Measurements from ENCODE around the gene BORCS6. TPM values are rescaled to one million over a fixed set of nuclear protein-coding genes. Genes with fewer than 3 reads are reported as not detected.

The BORCS6 gene
- total and polyA plus RNA-seq, 9 of the 15 experiments (the other 6 are each of a cell fraction or from before 2014, with no cell fraction given), result 0.01 to 7.4 (median 2.3) TPM

- TF ChIP-seq SRF (CRISPR knock-in tag; IDR thresholded peaks at IDR 0.05), result peak in 1 of 2 experiments; percentile 41; a peak in 1 of 4 replicates
- peak; percentile 93 for TF ChIP-seq MYC (IDR thresholded peaks at IDR 0.05; ENCODE audit: low read depth, low read length)
- TF ChIP-seq MYC (CRISPR knock-in tag; IDR thresholded peaks at IDR 0.05; ENCODE audit: borderline replicate concordance, low read depth), result no peak
- no peak for TF ChIP-seq ZNF224 (CRISPR knock-in tag; IDR thresholded peaks at IDR 0.05)
- TF ChIP-seq HNRNPLL (IDR thresholded peaks at IDR 0.05; ENCODE audit: low read depth, low read length, poor library complexity, severe bottlenecking), result peak; percentile 25
- no peak for TF ChIP-seq TCF7 (IDR thresholded peaks at IDR 0.05; ENCODE audit: borderline replicate concordance)
- TF ChIP-seq MBD2 (IDR thresholded peaks at IDR 0.05; ENCODE audit: borderline replicate concordance, low read depth), result peak; percentile 33; the same call in 1 of the 2 replicates
- no peak for TF ChIP-seq ZNF57 (CRISPR knock-in tag; IDR thresholded peaks at IDR 0.05)
- peak; percentile 12 for TF ChIP-seq ZFP36 (IDR thresholded peaks at IDR 0.05; ENCODE audit: low read depth, low read length, partially characterized antibody)
- TF ChIP-seq ADNP (tag; IDR thresholded peaks at IDR 0.05), result peak; percentile 88
- no peak for TF ChIP-seq ZNF764 (CRISPR knock-in tag; IDR thresholded peaks at IDR 0.05; ENCODE audit: low read depth)
- TF ChIP-seq, protein P1, sequence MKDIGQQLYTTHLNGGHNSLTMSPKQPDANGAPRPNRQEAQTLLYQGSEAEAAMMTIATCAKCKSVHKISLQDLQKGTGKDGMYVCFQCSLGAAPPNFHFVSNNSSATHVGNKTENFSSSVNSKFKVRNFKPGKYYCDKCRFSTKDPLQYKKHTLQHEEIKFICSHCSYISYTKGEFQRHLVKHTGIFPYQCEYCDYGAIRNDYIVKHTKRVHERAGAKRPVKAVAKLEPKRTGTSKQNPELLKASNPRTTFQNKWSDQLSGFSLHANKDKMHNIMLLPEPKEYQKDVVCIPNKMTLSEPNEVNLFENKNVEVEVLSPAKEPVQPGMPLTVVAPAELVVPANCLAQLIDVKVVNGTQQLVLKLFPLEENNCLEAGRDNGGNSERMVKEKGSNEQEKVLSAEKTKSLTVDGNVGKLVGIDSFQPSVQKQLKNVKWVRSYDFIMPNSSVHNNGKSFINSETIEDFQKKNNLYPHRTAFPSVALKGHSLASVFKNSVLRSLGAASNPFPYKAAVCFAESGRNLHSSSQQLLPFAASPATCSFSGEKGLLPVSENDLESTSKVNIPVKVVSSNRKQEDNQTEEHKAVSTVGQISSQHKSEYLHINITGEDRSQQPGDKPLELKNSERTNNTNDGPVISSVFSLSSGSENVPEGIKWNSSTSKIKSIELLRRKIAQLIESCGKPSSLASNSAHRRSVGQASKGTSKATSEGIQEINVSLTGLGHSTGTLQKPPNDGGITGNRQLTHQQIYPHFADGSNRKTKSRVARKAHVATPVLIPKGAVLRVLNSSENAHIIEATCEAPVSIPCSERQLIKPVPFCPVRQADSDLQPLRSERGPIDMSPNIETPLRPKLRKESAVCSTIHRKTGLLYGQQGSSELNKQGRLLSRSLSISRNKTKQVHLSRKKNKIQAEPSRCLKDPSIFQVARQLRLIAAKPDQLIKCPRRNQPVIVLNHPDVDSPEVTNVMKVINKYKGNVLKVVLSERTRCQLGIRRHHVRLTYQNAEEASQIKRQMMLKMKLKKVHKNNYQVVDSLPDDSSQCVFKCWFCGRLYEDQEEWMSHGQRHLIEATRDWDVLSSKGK (CRISPR knock-in tag; IDR thresholded peaks at IDR 0.05), result no peak
- TF ChIP-seq U2AF1 (optimal IDR thresholded peaks at IDR 0.05; ENCODE audit: low read depth, low read length), result no peak
- no peak for TF ChIP-seq SRSF1 (IDR thresholded peaks at IDR 0.05; ENCODE audit: low read depth, low read length)
- TF ChIP-seq, protein P2, sequence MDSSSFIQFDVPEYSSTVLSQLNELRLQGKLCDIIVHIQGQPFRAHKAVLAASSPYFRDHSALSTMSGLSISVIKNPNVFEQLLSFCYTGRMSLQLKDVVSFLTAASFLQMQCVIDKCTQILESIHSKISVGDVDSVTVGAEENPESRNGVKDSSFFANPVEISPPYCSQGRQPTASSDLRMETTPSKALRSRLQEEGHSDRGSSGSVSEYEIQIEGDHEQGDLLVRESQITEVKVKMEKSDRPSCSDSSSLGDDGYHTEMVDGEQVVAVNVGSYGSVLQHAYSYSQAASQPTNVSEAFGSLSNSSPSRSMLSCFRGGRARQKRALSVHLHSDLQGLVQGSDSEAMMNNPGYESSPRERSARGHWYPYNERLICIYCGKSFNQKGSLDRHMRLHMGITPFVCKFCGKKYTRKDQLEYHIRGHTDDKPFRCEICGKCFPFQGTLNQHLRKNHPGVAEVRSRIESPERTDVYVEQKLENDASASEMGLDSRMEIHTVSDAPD (CRISPR knock-in tag; IDR thresholded peaks at IDR 0.05), result no peak
- TF ChIP-seq ETS1 (conservative IDR thresholded peaks at IDR 0.05; ENCODE audit: control insufficient read depth, low read depth, low read length), result 0 out of 2 replicates have a peak, but pooled peaks have one; percentile 63
- TF ChIP-seq ZNF263 (CRISPR knock-in tag; IDR thresholded peaks at IDR 0.05; ENCODE audit: borderline replicate concordance), result no peak
- TF ChIP-seq CREB1 (IDR thresholded peaks at IDR 0.05), result peak; percentile 83
- peak; percentile 87; the same call in 1 of the 2 replicates for TF ChIP-seq CREB1 (CRISPR knock-in tag; IDR thresholded peaks at IDR 0.05)
- peak; percentile 32 for TF ChIP-seq BRF1 (IDR thresholded peaks at IDR 0.05; ENCODE audit: borderline replicate concordance, extremely low read depth, insufficient read length)
- TF ChIP-seq ARNT (IDR thresholded peaks at IDR 0.05), result 0 out of 4 replicates have a peak, but pooled peaks of 1 of the 2 experiments have one; percentile 32
- no peak for TF ChIP-seq ZNF253 (CRISPR knock-in tag; conservative IDR thresholded peaks at IDR 0.05)
- no peak for TF ChIP-seq SMAD2 (IDR thresholded peaks at IDR 0.05; ENCODE audit: low read depth, low read length)
Observed at GRCh38 chr17:8138672-8139371, 51.2 kb downstream of the BORCS6 start (continued).
